Posterior vena cava (tissue), 2 donors: ENCODE measurements around the gene STXBP4. TPM values are rescaled to one million over a fixed set of nuclear protein-coding genes. Genes with fewer than 3 reads are reported as not detected.

Source experiments
- DNase-seq: peaks from one replicate; pipeline ENCODE4 v3.0.0-alpha.2; 2020; ENCODE audit warnings: low spot score
- intact Hi-C, 2 donors: fragments of 100-400 bp; cut with DNase I; formaldehyde crosslinking; loops; one replicate each; pipeline versions ENCODE4 v1.14.1 to v1.14.2; 2022 to 2023
- long read RNA-seq, 2 donors: library from polyadenylated mRNA; unstranded; transcript quantifications; one replicate each; pipeline ENCODE4 v2.0.0, GENCODE V29; 2020 to 2021
- total RNA-seq, 2 donors: library from RNA; stranded (reverse); fragmentation: NEBNext Ultra II Directional; extraction: Animal tissue kit (Norgen Biotek cat#: 25700); gene quantifications; one replicate each; pipeline ENCODE4 v1.2.1, GENCODE V29; 2021
- donor health status: DM: yes; HTN: yes; CAD: no.
- donor health status: DM: yes; HTN: yes; CAD: no.

STXBP4 gene
- 10 to 100 TPM; 18.3 to 20.8 TPM for total RNA-seq
- long read RNA-seq, donor 1, partial matches to known transcripts: 1 of 3 reads
- long read RNA-seq, donor 1, other reads (novel, unspliced or antisense): 2 of 3 reads
- long read RNA-seq, donor 2, partial matches to known transcripts: 2 of 3 reads
- long read RNA-seq, donor 2, other reads (novel, unspliced or antisense): 1 of 3 reads

GRCh38 chr17:54968262-54968987 lies at the start of gene STXBP4, which contains the start of gene COX11:
STXBP4 (plus strand) TSS chr17:54968765; CDS start chr17:54986220, 17,455 bp downstream.
COX11 (minus strand) TSS chr17:54968654; CDS start chr17:54968646, 8 bp downstream.
- intact Hi-C loops: no loop called here
- peak; percentile 98 for DNase-seq

DNA sequence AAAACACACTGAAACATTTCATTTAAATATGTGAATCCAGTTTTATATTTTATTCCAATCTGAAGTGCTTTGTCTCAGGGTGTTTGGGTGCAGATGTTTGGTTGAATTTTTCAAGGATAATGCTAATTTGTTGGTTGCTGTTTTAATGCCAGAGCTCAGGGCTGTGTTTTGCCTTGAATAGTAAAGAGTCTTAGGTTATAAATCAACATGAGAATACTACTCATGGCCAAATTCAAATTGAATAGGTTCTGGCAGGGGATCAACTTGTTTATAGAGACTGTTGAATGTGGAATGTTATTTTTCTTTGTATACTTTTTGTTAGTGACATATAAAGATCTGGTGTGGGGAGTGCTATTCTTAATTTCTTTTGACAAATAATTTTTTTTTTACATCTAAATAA lies 49.1 kb upstream of the STXBP4 start:
- no peak for DNase-seq
- intact Hi-C loops: no loop called here

GRCh38 chr17:54920819-54921218 lies 47.7 kb upstream of the STXBP4 start:
- intact Hi-C loops: no loop called here
- no peak for DNase-seq

- intact Hi-C loops: no loop called here
- DNase-seq: no peak
Observed at GRCh38 chr17:54924405-54924804, 44.2 kb upstream of the STXBP4 start.

GRCh38 chr17:54927525-54927924 lies 41.0 kb upstream of the STXBP4 start:
- DNase-seq: no peak
- intact Hi-C loops: no loop called here

DNA sequence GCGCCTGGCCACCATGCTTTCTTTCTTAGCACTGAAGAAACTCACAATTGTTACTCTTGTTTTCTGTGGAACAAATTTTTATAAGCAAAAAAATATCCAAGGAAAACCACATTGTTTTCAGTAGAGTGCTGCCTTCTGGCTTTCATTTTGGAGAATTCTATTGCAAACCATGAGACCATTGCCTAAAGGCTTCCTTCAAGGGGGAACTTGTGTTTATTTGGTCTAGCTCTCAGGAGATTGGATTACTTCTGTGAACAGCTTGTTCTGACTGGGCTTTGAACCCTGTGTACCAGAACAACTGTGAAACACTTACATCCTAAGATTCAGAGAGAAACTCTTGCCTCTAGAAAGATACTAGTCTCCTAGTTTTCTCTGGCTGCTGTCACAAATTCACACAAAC lies 35.9 kb upstream of the STXBP4 start:
- intact Hi-C loops: no loop called here
- no peak for DNase-seq

- intact Hi-C loops: no loop called here
- DNase-seq: no peak
Observed at GRCh38 chr17:54933921-54934320, 34.6 kb upstream of the STXBP4 start.

DNA sequence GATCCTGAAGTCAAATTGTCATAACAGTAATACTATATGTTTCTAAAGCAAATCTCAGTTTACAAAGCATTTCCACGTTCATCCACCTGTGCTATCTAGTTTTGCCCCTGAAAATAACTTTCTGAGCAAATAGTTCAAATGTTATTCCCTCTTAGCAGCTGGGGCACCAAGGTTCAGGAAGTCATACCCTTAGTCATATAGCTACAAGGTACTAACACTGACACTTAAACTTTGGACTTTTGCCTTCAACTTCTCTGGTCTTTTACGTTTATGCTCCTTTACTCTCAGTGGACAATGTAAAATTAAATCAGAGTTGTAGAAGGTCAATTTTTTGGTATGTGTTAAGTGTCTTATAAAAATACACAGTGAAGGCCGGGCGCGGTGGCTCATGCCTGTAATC lies 33.1 kb upstream of the STXBP4 start:
- intact Hi-C loops: no loop called here
- no peak for DNase-seq

GRCh38 chr17:54937018-54937417 lies 31.5 kb upstream of the STXBP4 start:
- intact Hi-C loops: no loop called here

DNA sequence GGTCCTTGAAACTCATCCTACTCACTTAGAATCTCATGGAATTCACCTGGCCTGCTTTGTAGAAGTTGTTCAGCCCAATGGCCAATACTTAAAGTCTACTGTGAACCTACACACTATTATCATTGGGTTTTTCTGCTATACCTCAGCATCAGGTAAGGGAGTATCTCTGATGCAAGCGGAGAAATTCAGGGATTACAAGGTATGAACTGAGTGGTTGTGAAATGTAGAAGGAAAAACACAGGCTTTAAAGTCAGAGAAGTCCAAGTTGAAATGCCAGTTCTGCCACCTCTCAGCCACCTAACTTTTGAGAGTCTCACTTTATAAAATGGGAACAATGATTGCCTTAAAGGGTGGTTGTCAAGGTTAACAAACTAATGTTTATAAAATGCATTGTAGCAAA lies 31.1 kb upstream of the STXBP4 start:
- intact Hi-C loops: no loop called here
- DNase-seq: no peak

More at GRCh38 chr17:54937018-54937417, 31.5 kb upstream of the STXBP4 start:
- DNase-seq: no peak

DNA sequence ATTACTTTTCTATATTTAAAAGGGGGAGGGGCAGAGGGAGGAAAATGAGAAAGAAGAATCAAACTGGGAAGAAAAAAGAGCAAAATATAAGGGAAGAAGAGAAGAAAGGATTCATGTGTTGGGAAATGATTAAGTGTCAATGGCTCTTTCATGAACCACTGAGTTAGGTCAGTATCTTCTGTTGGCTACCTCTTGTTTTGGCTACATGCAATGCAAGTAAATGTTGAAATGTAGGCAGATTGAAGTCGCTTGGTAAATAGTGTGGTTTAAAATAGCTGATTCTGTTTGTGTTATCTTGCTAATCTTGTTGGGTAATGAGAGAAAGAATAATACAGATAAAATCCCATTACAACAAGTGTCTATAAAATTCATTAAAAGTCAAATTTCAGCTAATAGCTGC lies 27.3 kb upstream of the STXBP4 start:
- no peak for DNase-seq
- intact Hi-C loops: no loop called here

DNA sequence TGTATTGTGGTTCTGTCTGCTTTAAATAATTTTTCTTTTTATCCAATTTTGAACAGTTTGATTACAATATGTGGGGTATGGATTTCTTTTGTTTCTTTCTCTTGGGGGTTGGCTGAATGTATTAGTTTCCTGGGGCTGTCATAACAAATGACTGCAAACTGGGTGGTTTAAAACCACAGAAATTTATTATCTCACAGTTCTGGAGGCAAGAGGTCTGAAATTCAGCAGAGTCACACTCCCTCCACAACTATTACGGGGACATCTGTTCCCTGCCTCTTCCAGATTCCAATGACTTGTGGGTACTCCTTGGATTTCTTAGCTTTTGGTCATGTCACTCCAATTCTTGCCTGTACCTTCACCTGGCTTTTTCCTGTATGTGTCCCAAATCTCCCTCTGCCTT lies 23.8 kb upstream of the STXBP4 start:
- DNase-seq: no peak
- intact Hi-C loops: no loop called here

- no peak for DNase-seq
- intact Hi-C loops: no loop called here
Observed at GRCh38 chr17:54945231-54945630, 23.3 kb upstream of the STXBP4 start.

DNA sequence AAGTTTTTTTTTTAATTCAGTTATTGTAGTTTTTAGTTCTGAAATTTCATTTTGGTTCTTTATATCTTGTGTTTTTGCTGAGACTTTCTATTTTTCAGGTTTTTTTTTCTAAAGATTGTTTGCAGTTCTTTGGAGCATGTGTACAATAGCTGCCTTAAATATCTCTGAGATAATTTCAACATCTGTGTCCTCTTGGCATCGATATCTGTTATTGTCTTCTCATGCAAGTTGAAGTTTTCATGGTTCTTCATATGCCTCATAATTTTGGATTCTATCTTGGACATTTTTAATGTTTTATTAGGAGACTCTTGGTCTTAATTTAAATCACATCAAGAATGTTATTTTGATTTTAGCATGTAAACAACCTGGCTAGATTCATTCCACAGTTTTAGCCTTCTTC lies 22.9 kb upstream of the STXBP4 start:
- intact Hi-C loops: no loop called here
- no peak for DNase-seq

DNA sequence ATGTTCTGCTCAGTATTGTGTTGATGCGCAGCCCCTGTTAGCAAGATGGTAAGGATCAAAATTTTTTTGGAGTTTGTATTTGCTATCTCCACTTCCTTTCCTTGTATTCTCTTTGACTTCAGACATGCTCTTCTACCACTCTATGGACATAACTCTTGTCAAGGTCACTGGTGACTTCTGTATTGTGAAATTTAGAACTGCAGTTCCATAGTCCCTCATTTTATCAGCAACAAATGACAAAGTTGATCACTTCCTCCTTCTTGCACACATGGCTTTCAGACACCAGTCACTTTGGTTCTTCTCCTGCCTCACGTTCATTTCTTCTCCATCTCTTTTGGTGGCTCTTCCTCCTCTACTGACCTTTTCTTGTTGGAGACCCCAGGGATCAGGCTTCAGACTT lies 21.2 kb upstream of the STXBP4 start:
- intact Hi-C loops: no loop called here
- no peak for DNase-seq

- no peak for DNase-seq
- intact Hi-C loops: no loop called here
Observed at GRCh38 chr17:54948380-54948779, 20.2 kb upstream of the STXBP4 start.

DNA sequence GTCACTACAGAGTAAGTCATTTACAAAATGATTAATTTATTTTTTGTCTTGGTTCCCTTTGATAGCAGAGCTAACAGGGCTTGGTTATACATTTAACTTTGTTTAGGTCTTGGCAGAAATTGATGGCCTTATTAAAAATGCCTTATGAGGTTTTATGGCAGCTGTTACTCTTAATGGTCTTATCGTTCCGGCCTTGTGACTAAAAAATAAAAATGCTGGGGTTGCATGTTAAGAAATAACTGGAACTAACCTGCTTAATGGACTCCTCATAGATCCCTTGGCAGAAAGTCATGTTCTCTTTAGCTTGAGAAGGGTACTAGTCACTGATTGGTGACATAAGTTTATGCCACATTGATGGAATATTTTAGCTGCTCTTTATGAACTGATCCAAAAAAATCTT lies 18.4 kb upstream of the STXBP4 start:
- intact Hi-C loops: no loop called here
- no peak for DNase-seq

DNA sequence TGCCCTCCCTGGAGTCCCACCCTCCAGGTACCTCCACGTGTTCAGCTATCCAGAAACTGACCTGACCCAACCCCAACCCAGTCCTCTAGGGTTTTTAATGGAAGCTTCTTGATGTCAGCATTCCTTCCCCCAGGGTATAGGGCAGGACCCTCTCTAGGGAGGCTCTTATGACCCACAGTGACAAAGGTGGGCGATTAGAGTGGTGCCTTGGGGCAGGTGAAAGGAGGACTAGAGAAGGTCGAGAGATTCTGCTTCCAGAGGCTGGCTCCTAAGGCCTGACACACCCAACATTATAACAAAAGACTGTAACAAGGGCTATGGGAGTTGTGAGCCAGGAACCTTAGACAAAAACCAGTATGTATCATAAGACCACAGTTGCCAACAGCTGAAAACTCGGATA lies 17.3 kb upstream of the STXBP4 start:
- no peak for DNase-seq
- intact Hi-C loops: no loop called here

DNA sequence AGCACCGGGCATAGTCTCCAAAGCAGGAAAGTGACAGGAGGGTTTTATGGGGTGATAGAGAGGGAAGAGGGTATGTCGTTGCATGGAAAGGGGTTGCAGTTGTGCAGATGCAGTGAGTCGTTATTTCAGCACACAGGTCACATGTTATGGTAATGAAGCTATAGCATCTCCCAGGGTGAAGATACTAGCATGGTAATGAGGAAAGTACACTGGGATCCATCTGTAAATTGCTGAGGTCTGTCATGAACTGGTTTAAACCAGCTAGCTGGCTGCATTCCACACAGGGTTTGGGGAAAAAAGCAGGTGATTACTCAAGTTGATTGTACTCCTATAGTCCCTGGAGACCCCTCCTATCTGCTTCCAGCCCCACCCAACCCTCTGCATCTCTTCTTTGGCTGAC lies 11.8 kb upstream of the STXBP4 start:
- intact Hi-C loops: no loop called here
- DNase-seq: no peak

- intact Hi-C loops: no loop called here
Observed at GRCh38 chr17:54967621-54968261, 824 bp upstream of the STXBP4 start.

GRCh38 chr17:54968988-54969332 lies 395 bp downstream of the STXBP4 start:
- intact Hi-C loops: no loop called here
- DNase-seq: no peak

More at GRCh38 chr17:54967621-54968261, 824 bp upstream of the STXBP4 start:
- no peak for DNase-seq
